ENCODE data around the gene NANP. TPM values are rescaled to one million over a fixed set of nuclear protein-coding genes. Genes with fewer than 3 reads are reported as not detected.

The NANP gene
- total RNA-seq, 1 experiment from 2014 or later, result 7.1 TPM

- no peak overlapping the region for H4K91ac ChIP-seq (ENCODE audit: insufficient read length, low read depth, low read length)
- no peak overlapping the region for H2BK15ac ChIP-seq (ENCODE audit: low read depth, low read length)
- H3K23ac ChIP-seq (ENCODE audit: insufficient read length, low read depth, low read length), result no peak overlapping the region
- TF ChIP-seq, protein P1, sequence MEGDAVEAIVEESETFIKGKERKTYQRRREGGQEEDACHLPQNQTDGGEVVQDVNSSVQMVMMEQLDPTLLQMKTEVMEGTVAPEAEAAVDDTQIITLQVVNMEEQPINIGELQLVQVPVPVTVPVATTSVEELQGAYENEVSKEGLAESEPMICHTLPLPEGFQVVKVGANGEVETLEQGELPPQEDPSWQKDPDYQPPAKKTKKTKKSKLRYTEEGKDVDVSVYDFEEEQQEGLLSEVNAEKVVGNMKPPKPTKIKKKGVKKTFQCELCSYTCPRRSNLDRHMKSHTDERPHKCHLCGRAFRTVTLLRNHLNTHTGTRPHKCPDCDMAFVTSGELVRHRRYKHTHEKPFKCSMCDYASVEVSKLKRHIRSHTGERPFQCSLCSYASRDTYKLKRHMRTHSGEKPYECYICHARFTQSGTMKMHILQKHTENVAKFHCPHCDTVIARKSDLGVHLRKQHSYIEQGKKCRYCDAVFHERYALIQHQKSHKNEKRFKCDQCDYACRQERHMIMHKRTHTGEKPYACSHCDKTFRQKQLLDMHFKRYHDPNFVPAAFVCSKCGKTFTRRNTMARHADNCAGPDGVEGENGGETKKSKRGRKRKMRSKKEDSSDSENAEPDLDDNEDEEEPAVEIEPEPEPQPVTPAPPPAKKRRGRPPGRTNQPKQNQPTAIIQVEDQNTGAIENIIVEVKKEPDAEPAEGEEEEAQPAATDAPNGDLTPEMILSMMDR (conservative IDR thresholded peaks at IDR 0.05), result no peak
- Mint-ChIP-seq H3K36me3 (ENCODE audit: insufficient read depth in 1 of 3, low read depth in 3 of 3) (peaks cover 0 to under 1% (median 0%) of the 10 kb centered on the region in 3 experiments; a peak in 1 of 7 replicates), H3K4me3 (no peak overlapping the region), H3K27me3 (ENCODE audit: low read depth) (no peaks in the 10 kb centered on the region), H3K4me1 (peaks cover 5 to 6% of the 10 kb centered on the region in 2 experiments; a peak in 3 of 4 replicates), H3K9me3 (no peaks in the 10 kb centered on the region), H3K27ac (no peak overlapping the region)
- no peaks in the 10 kb centered on the region for H3K27me3 ChIP-seq (ENCODE audit: insufficient read depth, low read length)
- no peak overlapping the region for H3K14ac ChIP-seq (ENCODE audit: insufficient read depth, low read length)
- H3K9ac ChIP-seq (ENCODE audit: extremely low read depth, insufficient read length, low read length), result no peak overlapping the region
- H3K4me2 ChIP-seq (ENCODE audit: insufficient read depth, insufficient read length, low read length), result no peak overlapping the region
- H3K9me3 ChIP-seq (ENCODE audit: control insufficient read depth, low read depth, low read length), result no peaks in the 10 kb centered on the region
- no peak overlapping the region for H3K4ac ChIP-seq (ENCODE audit: low read depth, low read length)
- H3K27ac ChIP-seq (ENCODE audit: insufficient read length, low read depth, low read length), result no peak overlapping the region
- no peaks in the 10 kb centered on the region for H3K79me2 ChIP-seq (ENCODE audit: insufficient read depth, low read length)
- no peaks in the 10 kb centered on the region for H3K23me2 ChIP-seq (ENCODE audit: insufficient read length, low read depth, low read length, poor library complexity, severe bottlenecking)
- no peak overlapping the region for H3T11ph ChIP-seq (ENCODE audit: low read length)
- H2BK12ac ChIP-seq (ENCODE audit: insufficient read length, low read depth, low read length), result no peak overlapping the region
- H2BK20ac ChIP-seq (ENCODE audit: low read depth, low read length, poor library complexity, severe bottlenecking), result no peak overlapping the region
- DNase-seq, result no peak
- H2AFZ ChIP-seq (ENCODE audit: low read length), result no peak overlapping the region
- H2BK120ac ChIP-seq (ENCODE audit: low read depth, low read length, poor library complexity, severe bottlenecking), result no peak overlapping the region
- peaks cover 2% of the 10 kb centered on the region; the same call in 1 of the 2 replicates for H3K4me1 ChIP-seq (ENCODE audit: insufficient read depth, low read length)
- H4K20me1 ChIP-seq (ENCODE audit: control insufficient read depth, insufficient read depth, insufficient read length), result no peaks in the 10 kb centered on the region
- no peak overlapping the region for H2BK5ac ChIP-seq (ENCODE audit: insufficient read length, low read length)
- WGBS (ENCODE audit: extremely low coverage, insufficient read length, low lambda C conversion rate), result no CpG with 5 or more reads among the region's 3 CpGs
- no peak overlapping the region for H3K56ac ChIP-seq (ENCODE audit: insufficient read length, low read depth, low read length)
- no peak overlapping the region for H4K5ac ChIP-seq (ENCODE audit: insufficient read length, low read depth, low read length)
- H2AK5ac ChIP-seq (ENCODE audit: insufficient read length, low read length), result no peak overlapping the region
- H3K79me1 ChIP-seq (ENCODE audit: insufficient read depth, low read depth, low read length, poor library complexity, severe bottlenecking), result no peaks in the 10 kb centered on the region
- no peak overlapping the region for H3K18ac ChIP-seq (ENCODE audit: insufficient read length, low read depth, low read length)
- H4K8ac ChIP-seq (replicated peaks; ENCODE audit: insufficient read length, low read depth, low read length), result no peak overlapping the region
Observed at GRCh38 chr20:25608774-25609173, 15.0 kb downstream of the NANP start.
